MM.1S (cell line): Measurements from ENCODE around the gene MOB3B.

Source experiments
- DNase-seq: peaks from one replicate; pipeline ENCODE4 v3.0.0-alpha.2; 2015
- H2AFZ ChIP-seq: fragments of 300-600 bp; sonication (generic); 2 replicates; pipeline ENCODE4 v1.6.0; 2016; ENCODE audit warnings: antibody characterized with exemption, low read length
- H3F3A ChIP-seq: fragments of 300-600 bp; sonication (generic); 2 replicates; pipeline ENCODE4 v1.6.1; 2016; ENCODE audit warnings: mild to moderate bottlenecking, antibody characterized with exemption, low read length, moderate library complexity, mixed read lengths; ENCODE audit not compliant: insufficient read depth
- H3K27ac ChIP-seq: fragments of 300-600 bp; sonication (generic); 2 replicates; pipeline ENCODE4 v1.5.1; 2016; ENCODE audit warnings: mild to moderate bottlenecking, low read length
- H3K27me3 ChIP-seq: fragments of 300-600 bp; sonication (generic); replicated peaks from 2 replicates; pipeline ENCODE4 v1.6.0; 2016; ENCODE audit warnings: low read length; ENCODE audit not compliant: insufficient read depth
- H3K36me3 ChIP-seq: fragments of 300-600 bp; sonication (generic); replicated peaks from 2 replicates; pipeline ENCODE4 v1.6.1; 2016; ENCODE audit warnings: mild to moderate bottlenecking, low read length, mixed read lengths; ENCODE audit not compliant: insufficient read depth
- H3K4me1 ChIP-seq: fragments of 300-600 bp; sonication (generic); 2 replicates; pipeline ENCODE4 v1.6.1; 2016; ENCODE audit warnings: low read length, mixed read lengths
- H3K4me2 ChIP-seq: fragments of 300-600 bp; sonication (generic); 2 replicates; pipeline ENCODE4 v1.6.0; 2016; ENCODE audit warnings: low read depth, low read length
- H3K4me3 ChIP-seq: fragments of 300-600 bp; sonication (generic); 2 replicates; pipeline ENCODE4 v1.5.1; 2016; ENCODE audit warnings: low read length, mixed read lengths
- H3K79me2 ChIP-seq: fragments of 300-600 bp; sonication (generic); 2 replicates; pipeline ENCODE4 v1.6.1; 2016; ENCODE audit warnings: mixed run types, low read length, mixed read lengths
- H3K9ac ChIP-seq: fragments of 300-600 bp; sonication (generic); 2 replicates; pipeline ENCODE4 v1.6.1; 2016; ENCODE audit warnings: low read length, mixed read lengths
- H3K9me2 ChIP-seq: fragments of 300-600 bp; sonication (generic); replicated peaks from 2 replicates; pipeline ENCODE4 v1.6.1; 2016; ENCODE audit warnings: mild to moderate bottlenecking, low read length, mixed read lengths; ENCODE audit not compliant: insufficient read depth
- H3K9me3 ChIP-seq: fragments of 300-600 bp; sonication (generic); replicated peaks from 2 replicates; pipeline ENCODE4 v1.6.1; 2016; ENCODE audit warnings: mild to moderate bottlenecking, low read length, mixed read lengths; ENCODE audit not compliant: insufficient read depth
- H4K20me1 ChIP-seq: fragments of 300-600 bp; sonication (generic); 2 replicates; pipeline ENCODE4 v1.6.1; 2016; ENCODE audit warnings: mild to moderate bottlenecking, low read length, moderate library complexity, mixed read lengths; ENCODE audit not compliant: insufficient read depth
- EZH2 ChIP-seq: fragments of 300-600 bp; sonication (generic); optimal IDR thresholded peaks from 2 replicates; pipeline ENCODE3; 2017; ENCODE audit warnings: low read depth, mild to moderate bottlenecking, antibody characterized with exemption, low read length, mixed read lengths
- EZH2phosphoT487 ChIP-seq: fragments of 300-600 bp; sonication (generic); IDR thresholded peaks from 2 replicates; pipeline ENCODE4 v1.6.1; 2018; ENCODE audit warnings: antibody characterized with exemption, low read length
- TF ChIP-seq, protein P1 (sequence below): fragments of 300-600 bp; sonication (generic); IDR thresholded peaks from 2 replicates; pipeline ENCODE4 v1.5.1; 2016; ENCODE audit warnings: antibody characterized with exemption, low read length, mixed read lengths

Gene MOB3B

DNA sequence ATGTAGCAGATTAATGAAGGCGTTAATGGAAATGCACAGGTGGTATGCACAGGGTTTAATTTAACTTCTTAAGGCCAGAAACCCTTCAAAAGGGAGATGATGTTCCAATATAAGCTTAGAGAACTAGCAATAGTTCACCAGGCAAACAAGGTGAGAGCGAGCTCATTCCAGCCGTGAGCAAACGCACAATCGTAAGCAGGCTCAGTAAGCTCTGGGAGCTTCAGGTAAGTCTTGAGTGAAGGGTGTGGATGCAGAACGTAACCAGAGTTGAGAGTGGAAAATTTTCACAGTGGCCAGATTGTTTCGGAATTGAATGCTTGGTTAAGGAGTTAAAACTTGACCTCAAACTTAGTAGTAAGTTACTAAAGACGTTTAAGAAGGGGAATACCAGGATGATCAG lies 238.3 kb downstream of the MOB3B start:
- no peak for DNase-seq
- TF ChIP-seq EZH2phosphoT487: no peak
- TF ChIP-seq, protein P1, sequence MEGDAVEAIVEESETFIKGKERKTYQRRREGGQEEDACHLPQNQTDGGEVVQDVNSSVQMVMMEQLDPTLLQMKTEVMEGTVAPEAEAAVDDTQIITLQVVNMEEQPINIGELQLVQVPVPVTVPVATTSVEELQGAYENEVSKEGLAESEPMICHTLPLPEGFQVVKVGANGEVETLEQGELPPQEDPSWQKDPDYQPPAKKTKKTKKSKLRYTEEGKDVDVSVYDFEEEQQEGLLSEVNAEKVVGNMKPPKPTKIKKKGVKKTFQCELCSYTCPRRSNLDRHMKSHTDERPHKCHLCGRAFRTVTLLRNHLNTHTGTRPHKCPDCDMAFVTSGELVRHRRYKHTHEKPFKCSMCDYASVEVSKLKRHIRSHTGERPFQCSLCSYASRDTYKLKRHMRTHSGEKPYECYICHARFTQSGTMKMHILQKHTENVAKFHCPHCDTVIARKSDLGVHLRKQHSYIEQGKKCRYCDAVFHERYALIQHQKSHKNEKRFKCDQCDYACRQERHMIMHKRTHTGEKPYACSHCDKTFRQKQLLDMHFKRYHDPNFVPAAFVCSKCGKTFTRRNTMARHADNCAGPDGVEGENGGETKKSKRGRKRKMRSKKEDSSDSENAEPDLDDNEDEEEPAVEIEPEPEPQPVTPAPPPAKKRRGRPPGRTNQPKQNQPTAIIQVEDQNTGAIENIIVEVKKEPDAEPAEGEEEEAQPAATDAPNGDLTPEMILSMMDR: no peak
- TF ChIP-seq EZH2: no peak

DNA sequence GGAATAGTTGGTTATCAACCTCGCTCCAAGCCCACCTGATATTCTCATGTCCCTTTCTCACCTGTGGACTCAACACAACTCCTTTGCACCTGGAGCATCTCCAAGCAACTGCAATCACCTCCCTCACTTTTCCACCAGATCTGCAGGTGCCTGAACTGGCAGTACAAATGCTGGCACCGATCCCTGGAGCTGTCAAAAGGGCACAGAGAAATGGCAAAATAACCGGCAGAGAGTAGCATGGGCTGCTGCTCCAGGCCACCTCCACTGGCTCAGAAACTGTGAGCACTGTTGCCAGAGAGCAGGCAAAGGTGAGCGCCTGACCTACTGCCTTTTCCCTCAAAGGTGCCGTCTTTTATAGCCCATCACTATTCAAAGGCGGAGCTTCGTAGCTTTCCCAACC lies 247.3 kb downstream of the MOB3B start:
- H4K20me1 ChIP-seq: no peaks in the 10 kb centered on the region
- H3K79me2 ChIP-seq: no peaks in the 10 kb centered on the region
- H3K36me3 ChIP-seq: no peaks in the 10 kb centered on the region
- H3F3A ChIP-seq: no peaks in the 10 kb centered on the region
- no peak for DNase-seq
- H2AFZ ChIP-seq: no peak overlapping the region
- H3K9ac ChIP-seq: no peak overlapping the region
- TF ChIP-seq EZH2: no peak
- TF ChIP-seq EZH2phosphoT487: no peak
- TF ChIP-seq, protein P1: no peak
- no peak overlapping the region for H3K4me3 ChIP-seq
- H3K9me2 ChIP-seq: no peaks in the 10 kb centered on the region
- H3K27me3 ChIP-seq: no peaks in the 10 kb centered on the region
- no peaks in the 10 kb centered on the region for H3K4me1 ChIP-seq
- no peaks in the 10 kb centered on the region for H3K9me3 ChIP-seq
- H3K27ac ChIP-seq: no peak overlapping the region
- no peak overlapping the region for H3K4me2 ChIP-seq

More for the DNA sequence above, 238.3 kb downstream of the MOB3B start:
- H3K9me3 ChIP-seq: no peaks in the 10 kb centered on the region
- H3K27ac ChIP-seq: no peak overlapping the region
- no peaks in the 10 kb centered on the region for H3K36me3 ChIP-seq
- H3K9ac ChIP-seq: no peak overlapping the region
- no peaks in the 10 kb centered on the region for H3K79me2 ChIP-seq
- no peak overlapping the region for H3K4me3 ChIP-seq
- no peaks in the 10 kb centered on the region for H3F3A ChIP-seq
- no peaks in the 10 kb centered on the region for H3K9me2 ChIP-seq
- H2AFZ ChIP-seq: no peak overlapping the region
- H3K27me3 ChIP-seq: no peaks in the 10 kb centered on the region
- no peaks in the 10 kb centered on the region for H4K20me1 ChIP-seq
- no peaks in the 10 kb centered on the region for H3K4me1 ChIP-seq
- no peak overlapping the region for H3K4me2 ChIP-seq

DNA sequence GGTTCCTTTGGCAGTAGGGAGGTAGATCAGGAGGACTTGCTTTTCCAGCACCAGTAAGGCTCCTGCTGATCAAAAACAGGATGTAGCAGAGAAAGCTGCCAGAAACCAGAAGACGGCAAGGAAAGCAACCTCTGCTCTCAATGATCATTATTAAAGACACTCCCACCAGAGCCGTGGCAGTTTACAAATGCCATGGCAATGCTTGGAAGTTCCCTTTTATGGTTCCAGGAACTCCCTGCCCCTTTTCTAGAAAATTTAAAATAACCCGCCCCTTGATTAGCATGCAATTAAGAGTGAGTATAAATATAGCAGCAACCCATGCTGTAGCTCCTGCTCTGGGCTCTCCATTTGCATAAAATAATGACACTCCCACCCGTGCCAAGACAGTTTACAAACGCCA lies 248.8 kb downstream of the MOB3B start:
- H3K27me3 ChIP-seq: no peaks in the 10 kb centered on the region
- H2AFZ ChIP-seq: no peak overlapping the region
- TF ChIP-seq, protein P1: no peak
- TF ChIP-seq EZH2 (no peak), EZH2phosphoT487 (no peak)
- no peaks in the 10 kb centered on the region for H3K79me2 ChIP-seq
- no peaks in the 10 kb centered on the region for H3K4me1 ChIP-seq
- no peak overlapping the region for H3K9ac ChIP-seq
- no peak overlapping the region for H3K27ac ChIP-seq
- no peaks in the 10 kb centered on the region for H3K36me3 ChIP-seq
- H3K9me2 ChIP-seq: no peaks in the 10 kb centered on the region
- no peaks in the 10 kb centered on the region for H4K20me1 ChIP-seq
- DNase-seq: no peak
- H3K4me2 ChIP-seq: peak overlapping the region; percentile 37
- no peaks in the 10 kb centered on the region for H3K9me3 ChIP-seq
- H3K4me3 ChIP-seq: peak overlapping the region; percentile 29; the same call in 1 of the 2 replicates
- H3F3A ChIP-seq: no peaks in the 10 kb centered on the region
